GM19328 (cell line): ENCODE measurements around the gene TPRG1L.

Experiments used
- ATAC-seq: cut with Tn5 transposase; IDR thresholded peaks from one replicate; pipeline ENCODE4 v1.9.1; 2021; ENCODE audit warnings: mild to moderate bottlenecking, moderate library complexity; ENCODE audit not compliant: unreplicated experiment

Gene TPRG1L

DNA sequence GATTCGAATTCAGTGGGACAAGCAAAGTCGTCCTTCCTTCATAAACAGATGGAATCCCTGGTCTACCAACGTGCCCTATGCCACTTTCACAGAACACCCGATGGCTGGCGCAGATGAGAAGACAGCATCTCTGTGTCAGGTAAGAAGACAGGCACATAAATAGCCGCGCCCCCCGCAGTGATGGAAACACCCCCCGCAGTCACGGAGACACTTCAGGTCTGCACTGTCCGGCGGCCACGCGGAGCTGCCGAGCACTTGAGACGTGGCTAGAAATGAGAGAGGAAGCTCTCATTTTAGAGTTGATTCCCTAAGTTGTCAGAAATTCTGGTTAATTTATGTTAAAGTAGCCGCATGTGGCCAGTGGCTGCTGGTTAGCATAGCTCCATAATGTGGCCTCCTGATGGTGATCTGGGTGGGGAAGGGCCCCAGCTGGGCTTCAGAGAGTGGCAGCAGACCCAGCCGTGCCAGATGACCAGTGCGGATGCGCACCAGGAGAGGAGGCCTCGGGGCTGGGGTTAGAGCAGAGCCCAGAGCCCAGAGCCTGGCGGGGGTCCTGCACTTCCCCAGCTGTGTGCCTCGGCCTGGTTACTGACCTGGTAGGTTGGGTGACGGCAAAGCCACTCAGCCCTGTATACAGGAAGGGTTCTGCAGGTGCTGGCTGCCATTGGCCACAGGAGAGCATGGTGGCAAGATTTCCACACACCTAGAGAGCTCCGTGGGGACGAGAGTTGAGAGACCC, 2.9 kb downstream of the TPRG1L start:
- no peak for ATAC-seq

DNA sequence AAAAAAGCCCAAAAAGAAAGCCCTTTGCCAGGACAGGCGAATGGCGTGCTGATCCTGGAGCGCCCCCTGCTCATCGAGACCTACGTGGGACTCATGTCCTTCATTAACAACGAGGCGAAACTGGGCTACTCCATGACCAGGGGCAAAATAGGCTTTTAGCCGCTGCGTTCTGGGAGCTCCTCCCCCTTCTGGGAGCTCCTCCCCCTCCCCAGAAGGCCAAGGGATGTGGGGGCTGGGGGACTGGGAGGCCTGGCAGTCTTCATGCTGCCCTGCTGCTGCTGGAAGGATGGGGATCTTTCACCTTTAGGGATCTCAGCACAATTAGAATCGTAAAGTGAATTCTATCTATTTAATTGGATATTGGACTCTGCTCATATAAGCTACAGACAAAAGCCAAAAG, 3.6 kb downstream of the TPRG1L start:
- no peak for ATAC-seq

DNA sequence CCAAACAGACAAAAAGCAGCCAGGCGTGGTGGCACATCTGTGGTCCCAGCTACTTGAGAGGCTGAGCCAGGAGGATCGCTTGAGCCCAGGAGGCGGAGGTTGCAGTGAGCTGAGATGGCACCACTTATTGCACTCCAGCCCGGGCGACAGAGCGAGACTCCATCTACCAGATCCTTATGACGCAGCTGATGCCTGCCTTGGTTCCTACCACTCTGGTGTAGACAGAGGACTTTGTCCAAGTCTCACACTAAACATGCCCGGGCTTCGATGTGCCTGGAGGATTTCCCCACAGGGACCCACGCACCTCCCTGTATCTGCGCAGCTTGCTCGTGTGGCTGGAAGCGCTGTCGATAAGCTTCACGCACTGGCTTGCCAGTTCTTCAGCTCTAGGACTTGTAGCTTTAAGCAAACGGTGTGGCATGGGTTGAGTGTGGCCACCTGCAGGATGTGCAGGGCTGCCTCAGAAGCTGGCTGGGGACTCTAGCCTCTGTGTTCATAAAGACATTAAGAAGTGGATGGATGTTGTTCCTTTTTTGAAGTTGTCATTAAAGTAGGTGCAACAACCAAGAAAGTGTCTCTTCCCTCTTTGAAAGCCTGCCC, 4.8 kb downstream of the TPRG1L start:
- no peak for ATAC-seq

GRCh38 chr1:3630161-3630611, 5.4 kb downstream of the TPRG1L start:
- ATAC-seq: no peak

DNA sequence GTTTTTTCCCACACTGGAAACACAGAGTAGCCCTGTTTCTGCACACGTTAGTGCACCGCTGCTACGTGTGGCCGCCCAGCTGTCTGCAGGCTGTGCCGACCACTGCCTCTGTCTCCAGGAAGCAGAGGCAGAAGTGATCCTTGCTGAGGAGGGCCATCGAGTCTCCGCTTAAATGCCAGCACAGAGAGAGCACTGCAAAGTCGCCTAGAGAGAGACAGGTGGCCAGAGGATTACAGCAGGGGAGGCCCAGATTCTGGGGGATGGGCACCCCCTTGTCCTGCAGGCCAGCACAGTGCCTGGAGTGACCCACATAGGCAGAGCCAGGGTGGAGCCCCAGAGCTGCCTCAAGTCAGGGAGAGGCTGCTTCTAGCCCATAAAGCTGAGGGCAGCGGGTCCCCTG, 6.1 kb downstream of the TPRG1L start:
- no peak for ATAC-seq

GRCh38 chr1:3631320-3632260, 6.8 kb downstream of the TPRG1L start:
- no peak for ATAC-seq

DNA sequence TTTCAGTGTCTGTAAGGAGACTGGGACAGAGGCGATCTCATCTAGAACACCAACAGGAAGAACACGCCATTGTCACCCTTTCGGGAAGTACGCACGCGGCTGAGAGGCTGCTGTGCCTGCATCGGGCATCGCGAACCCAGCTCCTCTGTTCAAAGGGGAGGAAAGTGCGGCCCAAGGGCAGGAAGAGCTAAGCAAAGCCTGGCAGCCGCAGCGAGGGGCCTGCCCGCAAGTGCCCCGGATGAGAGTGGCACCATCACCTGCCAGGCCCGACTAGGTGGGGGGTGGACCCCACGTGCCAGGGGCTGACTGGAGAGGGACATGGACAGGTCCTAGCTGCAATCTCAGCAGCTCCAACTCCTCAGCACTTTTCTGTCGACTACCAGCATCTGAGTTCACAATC, 7.5 kb downstream of the TPRG1L start:
- no peak for ATAC-seq

DNA sequence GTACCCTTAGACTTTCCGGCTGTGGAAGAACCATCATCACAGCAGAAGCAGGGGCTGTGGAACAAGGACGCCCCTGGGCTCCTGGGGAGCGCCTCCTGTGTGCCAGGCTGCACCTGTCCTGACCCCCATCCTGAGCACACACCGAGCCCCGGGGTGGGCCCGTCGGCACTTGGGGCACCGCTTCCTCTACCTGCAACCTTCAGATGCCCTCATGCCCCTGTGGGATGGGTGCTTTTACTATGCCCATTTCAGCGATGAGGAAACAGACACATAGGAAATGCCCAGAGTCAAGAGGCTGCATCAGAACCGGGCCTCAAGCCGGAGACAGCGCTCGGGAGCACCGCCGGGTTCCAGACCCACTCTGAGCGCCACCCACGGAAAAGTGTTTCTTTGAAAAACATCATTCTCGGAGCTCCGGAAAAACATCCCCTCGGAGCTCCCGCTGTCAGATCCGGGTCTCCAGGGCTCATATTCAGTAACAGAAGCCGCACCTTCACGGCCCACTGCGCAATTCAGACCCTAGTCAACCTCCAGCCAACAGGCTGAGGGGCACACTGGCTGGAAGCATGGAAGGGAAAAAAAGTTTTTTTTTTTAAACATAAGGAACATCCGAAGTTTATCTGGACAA, 8.0 kb downstream of the TPRG1L start:
- no peak for ATAC-seq

DNA sequence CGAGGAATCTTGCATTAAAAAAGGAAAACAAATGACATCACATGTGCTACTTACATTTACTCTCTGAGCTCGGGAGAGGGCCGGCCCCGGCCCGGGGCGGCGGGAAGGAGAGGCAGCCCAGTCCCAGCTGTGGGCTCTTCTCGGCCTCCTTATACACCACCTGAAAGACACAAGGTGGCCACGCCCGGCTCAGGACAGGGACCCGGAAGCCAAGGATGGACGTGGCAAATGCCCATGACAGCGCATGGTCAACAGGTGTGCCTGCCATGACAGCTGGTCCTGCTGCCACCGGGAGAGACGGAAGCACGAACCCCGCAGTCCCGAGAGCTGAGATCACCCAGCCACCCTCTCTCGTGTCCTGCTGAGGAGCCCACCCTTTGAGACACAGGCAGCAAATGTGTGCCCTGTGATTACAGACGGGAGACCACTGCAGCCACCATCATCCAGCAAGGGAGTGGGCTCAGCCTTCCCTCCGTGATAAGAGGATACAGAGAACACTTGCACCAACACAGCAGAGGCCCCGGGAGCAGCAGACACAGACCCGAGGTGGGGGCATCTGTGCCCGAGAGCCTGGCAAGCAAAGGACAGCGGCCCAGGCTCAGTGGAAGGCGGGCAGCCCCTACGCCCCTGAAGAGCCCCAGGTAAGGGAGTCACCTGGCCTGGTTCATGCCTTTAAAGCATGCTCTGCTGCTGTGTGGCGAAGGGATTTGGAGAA, 8.7 kb downstream of the TPRG1L start:
- ATAC-seq: no peak

DNA sequence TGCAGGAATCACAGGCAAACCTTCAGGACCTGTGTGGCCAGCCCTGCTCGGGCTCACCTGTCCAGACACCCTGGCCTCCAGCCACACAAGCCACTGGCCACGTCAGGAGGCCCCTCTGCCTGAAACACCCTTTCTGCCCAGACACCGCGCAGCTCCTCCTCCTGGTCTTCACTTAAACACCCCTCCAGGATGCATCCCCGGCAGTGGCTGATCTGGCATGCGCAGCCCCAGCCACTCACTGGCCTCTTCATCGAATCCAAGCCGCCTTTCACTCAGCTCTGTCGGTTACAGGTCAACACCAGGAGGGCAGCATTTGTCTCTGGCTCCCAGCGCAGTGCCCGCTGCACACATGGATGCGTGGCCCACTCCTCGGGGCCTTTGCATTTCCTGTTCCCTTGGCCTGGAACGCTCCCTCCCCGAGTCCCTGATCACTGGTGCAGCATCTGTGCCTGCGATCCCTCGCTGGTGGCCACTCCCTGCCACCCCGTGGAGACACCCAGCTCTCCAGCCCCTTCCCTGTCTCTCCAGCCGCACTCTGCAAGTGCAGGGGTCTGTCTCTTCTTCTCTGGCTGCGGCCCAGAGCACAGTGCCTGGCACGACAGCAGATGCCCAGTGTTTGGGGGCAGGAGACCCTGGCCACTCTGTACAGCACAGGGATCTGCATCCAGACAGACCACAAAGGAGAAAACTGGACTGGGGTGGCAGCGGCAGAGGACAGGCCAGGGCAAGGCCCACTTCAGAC, 9.4 kb downstream of the TPRG1L start:
- no peak for ATAC-seq

- no peak for ATAC-seq
Measured at GRCh38 chr1:3636080-3636479, 11.3 kb downstream of the TPRG1L start.

- no peak for ATAC-seq
Measured at GRCh38 chr1:3636531-3636930, 11.7 kb downstream of the TPRG1L start.

- no peak for ATAC-seq
Measured at GRCh38 chr1:3638027-3638426, 13.2 kb downstream of the TPRG1L start.

GRCh38 chr1:3638676-3639075, 13.9 kb downstream of the TPRG1L start:
- ATAC-seq: no peak

- no peak for ATAC-seq
Measured at GRCh38 chr1:3639397-3639911, 14.6 kb downstream of the TPRG1L start.

- ATAC-seq: no peak
Measured at GRCh38 chr1:3640121-3640837, 15.5 kb downstream of the TPRG1L start.

DNA sequence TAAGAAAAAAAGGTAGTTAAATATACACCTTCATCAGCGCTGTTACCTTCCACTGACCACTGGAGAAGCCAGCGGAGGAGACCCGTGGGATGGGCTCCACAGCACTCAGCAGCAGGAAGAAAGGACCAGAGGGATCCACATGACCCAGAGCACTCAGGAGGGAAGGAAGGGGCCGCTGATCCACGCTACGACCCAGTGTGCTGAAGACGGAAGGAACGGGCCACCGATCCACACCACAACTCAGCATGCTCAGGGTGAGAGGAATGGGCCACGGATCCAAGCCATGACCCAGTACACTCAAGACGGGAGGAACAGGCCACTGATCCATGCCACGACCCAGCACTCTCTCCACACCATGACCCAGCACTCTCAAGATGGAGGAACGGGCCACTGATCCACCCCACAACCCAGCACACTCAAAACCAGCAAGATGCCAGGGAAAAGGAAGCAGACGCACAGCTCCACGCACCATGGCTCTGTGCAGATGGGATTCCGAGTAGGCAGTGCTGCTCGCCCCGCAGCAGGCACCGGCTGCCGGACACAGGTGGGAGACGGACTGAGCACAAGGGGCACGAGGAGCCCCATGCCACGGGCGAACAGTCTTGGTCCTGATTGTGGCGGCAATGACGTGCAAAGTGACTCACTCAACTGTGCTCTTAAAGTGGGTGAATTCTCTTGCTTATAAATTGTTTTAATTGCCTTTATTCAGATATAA, 16.4 kb downstream of the TPRG1L start:
- ATAC-seq: no peak

GRCh38 chr1:3641816-3642215, 17.0 kb downstream of the TPRG1L start:
- no peak for ATAC-seq
